GM13977 (cell line): Measurements from ENCODE around the gene CFAP61.

Source experiments
- DNase-seq: peaks from one replicate; pipeline ENCODE4 v3.0.0; 2012; ENCODE audit warnings: low spot score
- CTCF ChIP-seq: IDR thresholded peaks from 2 replicates; pipeline ENCODE4 v1.5.1; 2012; ENCODE audit warnings: mild to moderate bottlenecking, control low read depth; ENCODE audit not compliant: insufficient read depth; ENCODE audit errors: extremely low read depth, missing control alignments
- in situ Hi-C: fragments of 300-500 bp; cut with MboI; formaldehyde crosslinking; loops from one replicate; pipeline ENCODE4 v1.12.0; 2022; ENCODE audit warnings: low sequenced_read_pairs, low pct_unique_long_range_greater_than_20kb, mixed read lengths, inconsistent platforms; ENCODE audit not compliant: unreplicated experiment

Gene CFAP61

GRCh38 chr20:20207291-20207690 is 155.0 kb downstream of the CFAP61 start:
- no peak for TF ChIP-seq CTCF
- DNase-seq, result no peak
- in situ Hi-C loops, result no loop called here

- no peak for TF ChIP-seq CTCF
- DNase-seq, result no peak
- in situ Hi-C loops, result no loop called here
Measured at GRCh38 chr20:20207872-20208271, 155.5 kb downstream of the CFAP61 start.

GRCh38 chr20:20209684-20210083 is 157.4 kb downstream of the CFAP61 start:
- no peak for TF ChIP-seq CTCF
- in situ Hi-C loops, result no loop called here
- no peak for DNase-seq

GRCh38 chr20:20210327-20210726 is 158.0 kb downstream of the CFAP61 start:
- DNase-seq, result no peak
- TF ChIP-seq CTCF, result no peak
- in situ Hi-C loops, result no loop called here

- in situ Hi-C loops, result no loop called here
- TF ChIP-seq CTCF, result no peak
- no peak for DNase-seq
Measured at GRCh38 chr20:20210943-20211273, 158.6 kb downstream of the CFAP61 start.

GRCh38 chr20:20211274-20211987 is 159.1 kb downstream of the CFAP61 start:
- no peak for DNase-seq
- in situ Hi-C loops, result no loop called here

More at GRCh38 chr20:20211274-20211987, 159.1 kb downstream of the CFAP61 start:
- no peak for TF ChIP-seq CTCF
